Eye (tissue), 1 donor: Measurements from ENCODE around the gene MANEAL.

Experiments
- DNase-seq: peaks from one replicate; pipeline ENCODE4 v3.0.0-alpha.2; 2015

The MANEAL gene

GRCh38 chr1:37792943-37793686 lies 532 bp upstream of the MANEAL start:
- peak; percentile 5 for DNase-seq

GRCh38 chr1:37794372-37795339 lies 1.0 kb downstream of the MANEAL start:
- peak; percentile 39 for DNase-seq

GRCh38 chr1:37795340-37796125 lies 1.9 kb downstream of the MANEAL start:
- peak; percentile 81 for DNase-seq

GRCh38 chr1:37797750-37798345 lies 4.2 kb downstream of the MANEAL start:
- no peak for DNase-seq

GRCh38 chr1:37802439-37802838 lies 8.8 kb downstream of the MANEAL start:
- no peak for DNase-seq

- peak; percentile 4 for DNase-seq
These were observed 13.5 kb downstream of the MANEAL start for GRCh38 chr1:37807220-37807554.

- DNase-seq: peak; percentile 98
These were observed 14.1 kb downstream of the MANEAL start, which contains the start of the genes C1orf122 and YRDC for GRCh38 chr1:37807555-37808368. TSS of gene C1orf122 (plus strand) at chr1:37807790. CDS start at chr1:37808405, 615 bp downstream. TSS of gene YRDC (minus strand) at chr1:37808208. CDS start at chr1:37808180, 28 bp downstream.

- no peak for DNase-seq
These were observed 15.0 kb downstream of the MANEAL start for GRCh38 chr1:37808369-37809319.

GRCh38 chr1:37809942-37810341 lies 16.3 kb downstream of the MANEAL start:
- no peak for DNase-seq

GRCh38 chr1:37811027-37811655 lies 17.5 kb downstream of the MANEAL start:
- peak; percentile 91 for DNase-seq

- peak; percentile 38 for DNase-seq
These were observed 20.0 kb downstream of the MANEAL start for GRCh38 chr1:37813529-37814145.

- peak; percentile 24 for DNase-seq
These were observed 20.6 kb downstream of the MANEAL start for GRCh38 chr1:37814252-37814651.

GRCh38 chr1:37817481-37817880 lies 23.8 kb downstream of the MANEAL start:
- peak; percentile 22 for DNase-seq

- DNase-seq: no peak
These were observed 27.8 kb downstream of the MANEAL start for GRCh38 chr1:37821481-37821880.

GRCh38 chr1:37822906-37823815 lies 29.5 kb downstream of the MANEAL start:
- no peak for DNase-seq

GRCh38 chr1:37824001-37824400 lies 30.4 kb downstream of the MANEAL start:
- no peak for DNase-seq

GRCh38 chr1:37825506-37825905 lies 31.9 kb downstream of the MANEAL start:
- no peak for DNase-seq

GRCh38 chr1:37828410-37829074 lies 34.9 kb downstream of the MANEAL start:
- no peak for DNase-seq
